Keratinocyte (primary cell): ENCODE data around the gene POLR2C. TPM values are rescaled to one million over a fixed set of nuclear protein-coding genes. Genes with fewer than 3 reads are reported as not detected.
"Not testable (repeated sequence)": the region's sequence is repeated elsewhere in the genome, so short reads cannot be mapped to it uniquely, and the experiment has no call there.

ENCODE experiments used
- DNase-seq: peaks from one replicate; pipeline ENCODE4 v3.0.0-alpha.2; 2011; ENCODE audit warnings: low read depth, missing footprints, low spot score
- FAIRE-seq: peaks from 2 replicates; lab custom pipeline; 2011; peaks lifted over from hg19 to GRCh38; lab: Jason Lieb, UNC
- H2AFZ ChIP-seq: 2 replicates; pipeline ENCODE4 v1.6.0; 2012; ENCODE audit warnings: low read length, control low read depth, inconsistent platforms; ENCODE audit not compliant: control insufficient read depth
- H3K27ac ChIP-seq: 2 replicates; pipeline ENCODE4 v1.5.1; 2011; ENCODE audit warnings: low read length; ENCODE audit not compliant: control insufficient read depth, insufficient read depth
- H3K27me3 ChIP-seq: 3 replicates; pipeline ENCODE4 v1.6.0; 2011; ENCODE audit warnings: low read length; ENCODE audit not compliant: control insufficient read depth, insufficient read depth; ENCODE audit errors: extremely low read depth
- H3K36me3 ChIP-seq, 2 experiments: 2 replicates in 1 of 2; 3 replicates in 1 of 2; pipeline ENCODE4 v1.5.1; 2011; ENCODE audit warnings: low read length in 2 of 2, mild to moderate bottlenecking in 1 of 2; ENCODE audit not compliant: control insufficient read depth in 2 of 2, insufficient read depth in 2 of 2; ENCODE audit errors: extremely low read depth in 1 of 2
- H3K4me1 ChIP-seq: 3 replicates; pipeline ENCODE4 v1.5.1; 2011; ENCODE audit warnings: low read length; ENCODE audit not compliant: control insufficient read depth, insufficient read depth; ENCODE audit errors: extremely low read depth
- H3K4me2 ChIP-seq: 3 replicates; pipeline ENCODE4 v1.6.0; 2011; ENCODE audit warnings: low read depth, low read length; ENCODE audit not compliant: control insufficient read depth, insufficient read depth; ENCODE audit errors: extremely low read depth
- H3K4me3 ChIP-seq, 3 experiments: fragments of 200-600 bp in 1 of 3; sonication (generic) in 1 of 3; 2 replicates in 2 of 3; 3 replicates in 1 of 3; pipeline ENCODE4 v1.5.1; 2011 to 2016; ENCODE audit warnings: low read length in 3 of 3, mild to moderate bottlenecking in 3 of 3, control low read depth in 2 of 3, inconsistent platforms in 1 of 3, low read depth in 1 of 3, mixed read lengths in 1 of 3, mixed run types in 1 of 3, moderate library complexity in 1 of 3; ENCODE audit not compliant: control insufficient read depth in 2 of 3, insufficient read depth in 2 of 3; ENCODE audit errors: extremely low read depth in 1 of 3
- H3K79me2 ChIP-seq: 2 replicates; pipeline ENCODE4 v1.6.0; 2012; ENCODE audit warnings: low read length; ENCODE audit not compliant: control insufficient read depth, insufficient read depth
- H3K9ac ChIP-seq: 3 replicates; pipeline ENCODE4 v1.6.0; 2011; ENCODE audit warnings: low read length; ENCODE audit not compliant: control insufficient read depth, insufficient read depth; ENCODE audit errors: extremely low read depth
- H3K9me1 ChIP-seq: 3 replicates; pipeline ENCODE4 v1.6.0; 2011; ENCODE audit warnings: low read length; ENCODE audit not compliant: control insufficient read depth, insufficient read depth; ENCODE audit errors: extremely low read depth
- H3K9me3 ChIP-seq: 2 replicates; pipeline ENCODE4 v1.5.1; 2012; ENCODE audit warnings: low read depth, low read length; ENCODE audit not compliant: control insufficient read depth
- H4K20me1 ChIP-seq: 3 replicates; pipeline ENCODE4 v1.6.0; 2011; ENCODE audit warnings: low read length; ENCODE audit not compliant: control insufficient read depth, insufficient read depth; ENCODE audit errors: extremely low read depth
- EZH2 ChIP-seq: IDR thresholded peaks from one replicate; pipeline ENCODE4 v1.6.1; 2012; ENCODE audit warnings: inconsistent platforms, mild to moderate bottlenecking, low read length, moderate library complexity
- dilution Hi-C: fragments of 300-500 bp; cut with MboI; formaldehyde crosslinking; loops from one replicate; pipeline ENCODE4 v1.7.0; 2020; ENCODE audit warnings: low sequenced_read_pairs; ENCODE audit not compliant: extremely low pct_ligation_motif_present
- polyA plus RNA-seq, 5 experiments: library from polyadenylated mRNA; depleted of rRNA in 3 of 5; stranded (reverse) in 3 of 5; stranded (forward) in 1 of 5; unstranded in 1 of 5; fragments of >200 nt; gene quantifications; 1 replicate in 1 of 5; 2 replicates in 3 of 5; 3 replicates in 1 of 5; pipeline versions ENCODE4 v1.2.1 to v1.2.3, GENCODE V29; 2011 to 2012; ENCODE audit warnings: missing spikeins in 2 of 5, low read depth in 1 of 5, low replicate concordance in 1 of 5
- TF ChIP-seq, protein P1 (sequence below), 3 experiments: IDR thresholded peaks in 1 of 3; conservative IDR thresholded peaks in 1 of 3; optimal IDR thresholded peaks in 1 of 3; 2 replicates in 2 of 3; 3 replicates in 1 of 3; pipeline versions ENCODE3 to v1.5.1; 2011; ENCODE audit warnings: low read length in 3 of 3, mild to moderate bottlenecking in 3 of 3, moderate library complexity in 2 of 3, control low read depth in 1 of 3, inconsistent platforms in 1 of 3; ENCODE audit not compliant: insufficient read depth in 2 of 3; ENCODE audit errors: extremely low read depth in 1 of 3

POLR2C gene
- polyA plus RNA-seq, 1 donor (not counting 4 experiments of a cell fraction or from before 2014, with no cell fraction given) = 74.6 TPM

DNA sequence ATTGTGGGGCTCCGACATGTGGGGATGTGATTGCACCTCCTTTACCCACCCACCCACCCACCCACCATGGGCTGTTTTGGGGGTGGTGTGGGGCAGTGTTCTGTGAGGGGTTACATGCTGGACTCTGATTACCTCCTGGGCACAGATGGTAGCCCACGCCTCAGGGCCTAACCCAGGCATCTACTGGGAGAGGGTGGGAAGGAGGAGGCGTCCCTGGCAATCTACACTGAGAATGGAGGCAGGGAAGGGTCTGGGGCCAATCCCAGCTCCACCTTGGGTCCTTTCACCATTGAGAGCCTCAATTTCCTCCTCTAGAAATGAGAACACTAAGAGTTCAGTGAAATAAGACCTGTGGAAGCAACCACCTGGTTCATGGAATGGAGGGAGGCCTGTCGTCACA is 35.6 kb downstream of the POLR2C start:
- TF ChIP-seq, protein P1, sequence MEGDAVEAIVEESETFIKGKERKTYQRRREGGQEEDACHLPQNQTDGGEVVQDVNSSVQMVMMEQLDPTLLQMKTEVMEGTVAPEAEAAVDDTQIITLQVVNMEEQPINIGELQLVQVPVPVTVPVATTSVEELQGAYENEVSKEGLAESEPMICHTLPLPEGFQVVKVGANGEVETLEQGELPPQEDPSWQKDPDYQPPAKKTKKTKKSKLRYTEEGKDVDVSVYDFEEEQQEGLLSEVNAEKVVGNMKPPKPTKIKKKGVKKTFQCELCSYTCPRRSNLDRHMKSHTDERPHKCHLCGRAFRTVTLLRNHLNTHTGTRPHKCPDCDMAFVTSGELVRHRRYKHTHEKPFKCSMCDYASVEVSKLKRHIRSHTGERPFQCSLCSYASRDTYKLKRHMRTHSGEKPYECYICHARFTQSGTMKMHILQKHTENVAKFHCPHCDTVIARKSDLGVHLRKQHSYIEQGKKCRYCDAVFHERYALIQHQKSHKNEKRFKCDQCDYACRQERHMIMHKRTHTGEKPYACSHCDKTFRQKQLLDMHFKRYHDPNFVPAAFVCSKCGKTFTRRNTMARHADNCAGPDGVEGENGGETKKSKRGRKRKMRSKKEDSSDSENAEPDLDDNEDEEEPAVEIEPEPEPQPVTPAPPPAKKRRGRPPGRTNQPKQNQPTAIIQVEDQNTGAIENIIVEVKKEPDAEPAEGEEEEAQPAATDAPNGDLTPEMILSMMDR (optimal IDR thresholded peaks at IDR 0.05 in 1 of 3, IDR thresholded peaks at IDR 0.05 in 1 of 3, conservative IDR thresholded peaks at IDR 0.05 in 1 of 3; ENCODE audit: extremely low read depth in 1 of 3, insufficient read depth in 2 of 3, low read length in 3 of 3) = no peak
- no peak for TF ChIP-seq EZH2
- no peak overlapping the region for H3K9ac ChIP-seq
- no peaks in the 10 kb centered on the region for H3K9me3 ChIP-seq
- no peaks in the 10 kb centered on the region for H3K36me3 ChIP-seq
- no peak overlapping the region for H3K27ac ChIP-seq
- no peak overlapping the region for H3K4me3 ChIP-seq
- no peaks in the 10 kb centered on the region for H4K20me1 ChIP-seq
- no peak for DNase-seq
- no peaks in the 10 kb centered on the region for H3K9me1 ChIP-seq
- no peaks in the 10 kb centered on the region for H3K4me1 ChIP-seq
- H3K4me2 ChIP-seq = no peak overlapping the region
- H3K27me3 ChIP-seq = no peaks in the 10 kb centered on the region
- no peaks in the 10 kb centered on the region for H3K79me2 ChIP-seq
- FAIRE-seq = no peak
- dilution Hi-C loops = no loop called here
- H2AFZ ChIP-seq = no peak overlapping the region

- H3K27me3 ChIP-seq, DNase-seq, H3K9ac ChIP-seq, H3K4me3 ChIP-seq, H3K4me2 ChIP-seq, H3K36me3 ChIP-seq, H2AFZ ChIP-seq, H3K9me3 ChIP-seq, H3K9me1 ChIP-seq, FAIRE-seq, H3K27ac ChIP-seq, H3K4me1 ChIP-seq, H3K79me2 ChIP-seq, dilution Hi-C loops, H4K20me1 ChIP-seq: not testable (repeated sequence)
Measured at GRCh38 chr16:57499941-57500340, 37.5 kb downstream of the POLR2C start.

- dilution Hi-C loops = no loop called here
- no peak overlapping the region for H3K27ac ChIP-seq
- H3K27me3 ChIP-seq = peaks cover 4% of the 10 kb centered on the region
- no peaks in the 10 kb centered on the region for H3K4me1 ChIP-seq
- no peaks in the 10 kb centered on the region for H3K79me2 ChIP-seq
- H4K20me1 ChIP-seq = no peaks in the 10 kb centered on the region
- FAIRE-seq (no peak), DNase-seq (no peak)
- H2AFZ ChIP-seq = no peak overlapping the region
- H3K36me3 ChIP-seq = no peaks in the 10 kb centered on the region
- no peak overlapping the region for H3K4me3 ChIP-seq
- TF ChIP-seq, protein P1 (optimal IDR thresholded peaks at IDR 0.05 in 1 of 3, IDR thresholded peaks at IDR 0.05 in 1 of 3, conservative IDR thresholded peaks at IDR 0.05 in 1 of 3; ENCODE audit: extremely low read depth in 1 of 3, insufficient read depth in 2 of 3, low read length in 3 of 3) = no peak
- TF ChIP-seq EZH2 = no peak
- H3K4me2 ChIP-seq = no peak overlapping the region
- no peaks in the 10 kb centered on the region for H3K9me1 ChIP-seq
- H3K9me3 ChIP-seq = no peaks in the 10 kb centered on the region
- H3K9ac ChIP-seq = no peak overlapping the region
Measured at GRCh38 chr16:57500578-57501111, 38.2 kb downstream of the POLR2C start.
